SK-N-SH treated with all-trans-retinoic acid at 6 μM for 48 hours (cell line): Measurements from ENCODE around the gene SVIL.

Experiments used
- ARNTL ChIP-seq: fragments of 450-650 bp; formaldehyde crosslinking; IDR thresholded peaks from 2 replicates; pipeline ENCODE4 v1.5.0; 2020; ENCODE audit warnings: low read depth, mild to moderate bottlenecking, moderate library complexity, borderline replicate concordance
- ESRRG ChIP-seq: fragments of 250-450 bp; sonication (Bioruptor Pico); IDR thresholded peaks from 2 replicates; pipeline ENCODE4 v1.6.1; 2021; ENCODE audit warnings: mild to moderate bottlenecking
- PATZ1 ChIP-seq: fragments of 250-450 bp; sonication (Bioruptor Pico); IDR thresholded peaks from 2 replicates; pipeline ENCODE4 v1.8.0; 2020; ENCODE audit warnings: mild to moderate bottlenecking, moderate library complexity, borderline replicate concordance
- PPARA ChIP-seq: fragments of 250-450 bp; sonication (Bioruptor Pico); IDR thresholded peaks from 2 replicates; pipeline ENCODE4 v1.5.0; 2020; ENCODE audit warnings: mild to moderate bottlenecking, borderline replicate concordance
- RARB ChIP-seq: fragments of 250-450 bp; sonication (Bioruptor Pico); IDR thresholded peaks from 2 replicates; pipeline ENCODE4 v1.8.0; 2021; ENCODE audit warnings: mild to moderate bottlenecking, moderate library complexity
- TCF4 ChIP-seq: fragments of 250-450 bp; sonication (Bioruptor Pico); IDR thresholded peaks from 2 replicates; pipeline ENCODE4 v1.8.0; 2021; ENCODE audit warnings: mild to moderate bottlenecking, moderate library complexity, borderline replicate concordance
- TOX ChIP-seq: fragments of 250-450 bp; sonication (Bioruptor Pico); IDR thresholded peaks from 2 replicates; pipeline ENCODE4 v1.8.0; 2021; ENCODE audit warnings: mild to moderate bottlenecking, moderate library complexity, borderline replicate concordance
- ZC3H10 ChIP-seq: fragments of 250-450 bp; sonication (Bioruptor Pico); IDR thresholded peaks from 2 replicates; pipeline ENCODE4 v1.5.1; 2021; ENCODE audit warnings: mild to moderate bottlenecking, moderate library complexity
- ZFP3 ChIP-seq: fragments of 250-450 bp; sonication (Bioruptor Pico); IDR thresholded peaks from 2 replicates; pipeline ENCODE4 v1.5.0; 2020; ENCODE audit warnings: mild to moderate bottlenecking, moderate library complexity
- ZFP30 ChIP-seq: fragments of 450-650 bp; formaldehyde crosslinking; IDR thresholded peaks from 2 replicates; pipeline ENCODE4 v1.5.0; 2022; ENCODE audit warnings: mild to moderate bottlenecking, moderate library complexity
- ZNF70 ChIP-seq: fragments of 450-650 bp; formaldehyde crosslinking; IDR thresholded peaks from 2 replicates; pipeline ENCODE4 v1.5.0; 2020; ENCODE audit warnings: mild to moderate bottlenecking, moderate library complexity
- ZNF8 ChIP-seq: fragments of 450-650 bp; formaldehyde crosslinking; IDR thresholded peaks from 2 replicates; pipeline ENCODE4 v1.5.0; 2020; ENCODE audit warnings: mild to moderate bottlenecking, moderate library complexity
- TF ChIP-seq, protein P1 (sequence below): fragments of 250-450 bp; sonication (Bioruptor Pico); IDR thresholded peaks from 2 replicates; pipeline ENCODE4 v1.5.1; 2020; ENCODE audit warnings: low read depth, mild to moderate bottlenecking, moderate library complexity
- TF ChIP-seq, protein P2 (sequence below): fragments of 250-450 bp; sonication (Bioruptor Pico); IDR thresholded peaks from 2 replicates; pipeline ENCODE4 v1.8.0; 2021; ENCODE audit warnings: low read depth, mild to moderate bottlenecking, moderate library complexity, borderline replicate concordance

GRCh38 chr10:29604291-29604825, 30.4 kb downstream of the SVIL start:
- TF ChIP-seq PATZ1 (CRISPR knock-in tag) (no peak), ZNF70 (no peak), ZFP30 (no peak), TCF4 (CRISPR knock-in tag) (no peak), TOX (CRISPR knock-in tag) (no peak), ZNF8 (no peak), ZFP3 (CRISPR knock-in tag) (no peak), ZC3H10 (CRISPR knock-in tag) (no peak), ARNTL (CRISPR knock-in tag) (no peak), RARB (CRISPR knock-in tag) (no peak), PPARA (no peak), ESRRG (CRISPR knock-in tag) (no peak)
- TF ChIP-seq, protein P1, sequence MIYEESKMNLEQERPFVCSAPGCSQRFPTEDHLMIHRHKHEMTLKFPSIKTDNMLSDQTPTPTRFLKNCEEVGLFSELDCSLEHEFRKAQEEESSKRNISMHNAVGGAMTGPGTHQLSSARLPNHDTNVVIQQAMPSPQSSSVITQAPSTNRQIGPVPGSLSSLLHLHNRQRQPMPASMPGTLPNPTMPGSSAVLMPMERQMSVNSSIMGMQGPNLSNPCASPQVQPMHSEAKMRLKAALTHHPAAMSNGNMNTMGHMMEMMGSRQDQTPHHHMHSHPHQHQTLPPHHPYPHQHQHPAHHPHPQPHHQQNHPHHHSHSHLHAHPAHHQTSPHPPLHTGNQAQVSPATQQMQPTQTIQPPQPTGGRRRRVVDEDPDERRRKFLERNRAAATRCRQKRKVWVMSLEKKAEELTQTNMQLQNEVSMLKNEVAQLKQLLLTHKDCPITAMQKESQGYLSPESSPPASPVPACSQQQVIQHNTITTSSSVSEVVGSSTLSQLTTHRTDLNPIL (CRISPR knock-in tag): no peak
- TF ChIP-seq, protein P2, sequence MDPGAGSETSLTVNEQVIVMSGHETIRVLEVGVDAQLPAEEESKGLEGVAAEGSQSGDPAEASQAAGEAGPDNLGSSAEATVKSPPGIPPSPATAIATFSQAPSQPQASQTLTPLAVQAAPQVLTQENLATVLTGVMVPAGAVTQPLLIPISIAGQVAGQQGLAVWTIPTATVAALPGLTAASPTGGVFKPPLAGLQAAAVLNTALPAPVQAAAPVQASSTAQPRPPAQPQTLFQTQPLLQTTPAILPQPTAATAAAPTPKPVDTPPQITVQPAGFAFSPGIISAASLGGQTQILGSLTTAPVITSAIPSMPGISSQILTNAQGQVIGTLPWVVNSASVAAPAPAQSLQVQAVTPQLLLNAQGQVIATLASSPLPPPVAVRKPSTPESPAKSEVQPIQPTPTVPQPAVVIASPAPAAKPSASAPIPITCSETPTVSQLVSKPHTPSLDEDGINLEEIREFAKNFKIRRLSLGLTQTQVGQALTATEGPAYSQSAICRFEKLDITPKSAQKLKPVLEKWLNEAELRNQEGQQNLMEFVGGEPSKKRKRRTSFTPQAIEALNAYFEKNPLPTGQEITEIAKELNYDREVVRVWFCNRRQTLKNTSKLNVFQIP (CRISPR knock-in tag): no peak
